SK-N-MC (cell line): ENCODE measurements around the gene SLC22A16.

Source experiments
- DNase-seq: peaks from one replicate; pipeline ENCODE4 v3.0.0-alpha.2; 2011; ENCODE audit warnings: low read depth, low spot score
- H3K27ac ChIP-seq: fragments of 200-600 bp; sonication (generic); 2 replicates; pipeline ENCODE4 v1.5.1; 2016; ENCODE audit warnings: mixed run types
- H3K36me3 ChIP-seq: fragments of 200-600 bp; sonication (generic); 2 replicates; pipeline ENCODE4 v1.6.1; 2017; ENCODE audit warnings: antibody characterized with exemption, low read length, mixed read lengths; ENCODE audit not compliant: insufficient read depth
- H3K4me3 ChIP-seq: fragments of 200-600 bp; sonication (generic); 2 replicates; pipeline ENCODE4 v1.5.1; 2016
- H3K9ac ChIP-seq: fragments of 200-600 bp; sonication (generic); 2 replicates; pipeline ENCODE4 v1.8.0; 2017; ENCODE audit warnings: mixed run types, mixed read lengths; ENCODE audit not compliant: insufficient read length
- H3K9me3 ChIP-seq: fragments of 200-600 bp; sonication (generic); 2 replicates; pipeline ENCODE4 v1.6.1; 2017; ENCODE audit warnings: low read depth, mild to moderate bottlenecking, antibody characterized with exemption, low read length, moderate library complexity, mixed read lengths
- EZH2 ChIP-seq: fragments of 200-600 bp; sonication (generic); IDR thresholded peaks from one replicate; pipeline ENCODE4 v1.6.1; 2017; ENCODE audit warnings: antibody characterized with exemption
- FOXP2 ChIP-seq: optimal IDR thresholded peaks from 2 replicates; pipeline ENCODE3; 2011; ENCODE audit warnings: mild to moderate bottlenecking, moderate library complexity; ENCODE audit not compliant: insufficient read depth; ENCODE audit errors: extremely low read length, control extremely low read depth
- POLR2AphosphoS5 ChIP-seq: IDR thresholded peaks from 2 replicates; pipeline ENCODE4 v1.6.1; 2012; ENCODE audit warnings: mild to moderate bottlenecking, low read depth, low read length, borderline replicate concordance

Gene SLC22A16

GRCh38 chr6:110394409-110394808 lies 82.0 kb downstream of the SLC22A16 start:
- TF ChIP-seq POLR2AphosphoS5 (no peak), EZH2 (no peak)

GRCh38 chr6:110392727-110393126 lies 83.7 kb downstream of the SLC22A16 start:
- Histone ChIP-seq H3K4me3 (no peak overlapping the region), H3K27ac (peak overlapping the region; percentile 88), H3K9ac (no peak overlapping the region), H3K9me3 (no peaks in the 10 kb centered on the region), H3K36me3 (no peaks in the 10 kb centered on the region)
- no peak for TF ChIP-seq FOXP2
- no peak for TF ChIP-seq EZH2
- TF ChIP-seq POLR2AphosphoS5 = no peak
- no peak for DNase-seq

More at GRCh38 chr6:110394409-110394808, 82.0 kb downstream of the SLC22A16 start:
- Histone ChIP-seq H3K9ac (no peak overlapping the region), H3K4me3 (no peak overlapping the region), H3K9me3 (no peaks in the 10 kb centered on the region), H3K36me3 (no peaks in the 10 kb centered on the region), H3K27ac (no peak overlapping the region)
- DNase-seq = no peak

- Histone ChIP-seq H3K36me3 (no peaks in the 10 kb centered on the region), H3K27ac (peak overlapping the region; percentile 88), H3K9ac (no peak overlapping the region), H3K4me3 (no peak overlapping the region), H3K9me3 (no peaks in the 10 kb centered on the region; the same call in 1 of the 2 replicates)
- TF ChIP-seq EZH2 = no peak
- no peak for DNase-seq
Observed at GRCh38 chr6:110390404-110390803, 86.0 kb downstream of the SLC22A16 start.

GRCh38 chr6:110389689-110390382 lies 86.6 kb downstream of the SLC22A16 start:
- no peak for DNase-seq
- Histone ChIP-seq H3K27ac (peak overlapping the region; percentile 88), H3K4me3 (no peak overlapping the region), H3K9me3 (no peaks in the 10 kb centered on the region; the same call in 1 of the 2 replicates), H3K9ac (no peak overlapping the region), H3K36me3 (no peaks in the 10 kb centered on the region)
- TF ChIP-seq POLR2AphosphoS5 (no peak), FOXP2 (no peak), EZH2 (no peak)

GRCh38 chr6:110387986-110388385 lies 88.4 kb downstream of the SLC22A16 start:
- Histone ChIP-seq H3K9me3 (no peaks in the 10 kb centered on the region; the same call in 1 of the 2 replicates), H3K36me3 (no peaks in the 10 kb centered on the region), H3K4me3 (no peak overlapping the region), H3K9ac (no peak overlapping the region), H3K27ac (peak overlapping the region; percentile 67)
- TF ChIP-seq POLR2AphosphoS5 (peak; percentile 49; the same call in 1 of the 2 replicates), FOXP2 (no peak)
- no peak for DNase-seq

GRCh38 chr6:110385458-110385863 lies 91.0 kb downstream of the SLC22A16 start:
- no peak for DNase-seq
- no peaks in the 10 kb centered on the region for H3K36me3 ChIP-seq
- TF ChIP-seq EZH2 = no peak
- TF ChIP-seq POLR2AphosphoS5 = no peak
- TF ChIP-seq FOXP2 = no peak
- H3K4me3 ChIP-seq = no peak overlapping the region
- no peak overlapping the region for H3K27ac ChIP-seq
- H3K9me3 ChIP-seq = no peaks in the 10 kb centered on the region; the same call in 1 of the 2 replicates
- no peak overlapping the region for H3K9ac ChIP-seq

GRCh38 chr6:110378552-110378951 lies 97.9 kb downstream of the SLC22A16 start:
- DNase-seq = no peak
- TF ChIP-seq FOXP2 = no peak
- Histone ChIP-seq H3K27ac (no peak overlapping the region), H3K4me3 (no peak overlapping the region), H3K36me3 (no peaks in the 10 kb centered on the region), H3K9me3 (no peaks in the 10 kb centered on the region), H3K9ac (no peak overlapping the region)
